Psoas muscle (tissue), 8 donors: ENCODE results near the gene PLB1. TPM values are rescaled to one million over a fixed set of nuclear protein-coding genes. Genes with fewer than 3 reads are reported as not detected.

ENCODE experiments used
- ATAC-seq, 4 donors: fragments of 200-7000 bp; cut with Tn5 transposase; one replicate each; pipeline ENCODE4 v1.9.1; 2020; ENCODE audit warnings: moderate library complexity in 3 of 4, mild to moderate bottlenecking in 2 of 4
- DNase-seq, 2 donors: peaks; one replicate each; pipeline ENCODE4 v3.0.0-alpha.2; 2020
- H3K27ac ChIP-seq: fragments of 200-600 bp; one replicate; pipeline ENCODE4 v1.8.0; 2022
- H3K27me3 ChIP-seq, 3 donors: fragments of 200-600 bp in 1 of 3; one replicate each; pipeline versions ENCODE4 v1.6.1 to v1.8.0; 2013 to 2022; ENCODE audit warnings: low read length in 2 of 3, mild to moderate bottlenecking in 2 of 3, moderate library complexity in 1 of 3; ENCODE audit not compliant: insufficient read depth in 3 of 3
- H3K36me3 ChIP-seq, 2 donors: fragments of 200-600 bp in 1 of 2; one replicate each; pipeline versions ENCODE4 v1.6.1 to v1.8.0; 2013 to 2022; ENCODE audit warnings: low read depth in 1 of 2, mild to moderate bottlenecking in 1 of 2, moderate library complexity in 1 of 2; ENCODE audit not compliant: insufficient read depth in 1 of 2
- H3K4me1 ChIP-seq: fragments of 200-600 bp; one replicate; pipeline ENCODE4 v1.8.0; 2022
- H3K4me3 ChIP-seq: fragments of 200-600 bp; one replicate; pipeline ENCODE4 v1.8.0; 2022; ENCODE audit warnings: mild to moderate bottlenecking
- H3K9me3 ChIP-seq: fragments of 200-600 bp; one replicate; pipeline ENCODE4 v1.8.0; 2022
- WGBS, 3 donors: extraction: QIAGEN DNeasy Blood & Tissue Kit; methylation state at CpG; one replicate each; pipeline versions ENCODE4 v1.1.6 to v1.1.7; 2013; 5-methylcytosine and 5-hydroxymethylcytosine counted together
- intact Hi-C, 2 donors: fragments of 100-400 bp; cut with DNase I; formaldehyde crosslinking; loops; one replicate each; pipeline versions ENCODE4 v1.11.0 to v1.14.2; 2022
- polyA plus RNA-seq, 3 donors: library from polyadenylated mRNA; stranded (reverse); fragments of 200-250 nt; gene quantifications; one replicate each; pipeline ENCODE4 v1.2.3, GENCODE V29; 2013
- total RNA-seq, 4 donors: library from RNA; stranded (reverse); fragmentation: NEBNext Ultra II Directional in 2 of 4; extraction: Animal tissue kit (Norgen Biotek cat#: 25700) in 2 of 4; gene quantifications; one replicate each; pipeline versions ENCODE4 v1.2.1 to v1.2.4, GENCODE V29; 2021 to 2023
- TF ChIP-seq, protein P1 (sequence below): fragments of 200-600 bp; IDR thresholded peaks from one replicate; pipeline ENCODE4 v1.8.0; 2022; ENCODE audit warnings: antibody characterized with exemption
- donor health status: healthy with polysubstance abuse.
- donor health status: DM: no; HTN: no; CAD: no; lungs with moderate emphysema.
- donor health status: Bipolar disorder and iron deficiency.
- donor health status: healthy.
- donor health status: DM: yes; HTN: yes; CAD: no.
- donor health status: DM: no; HTN: no; CAD: no.
- donor health status: DM: no; HTN: no; CAD: no.
- donor health status: DM: yes; HTN: yes; CAD: no.

The PLB1 gene
- total and polyA plus RNA-seq, 7 donors: 0.63 to 4.9 (median 1.7) TPM

DNA sequence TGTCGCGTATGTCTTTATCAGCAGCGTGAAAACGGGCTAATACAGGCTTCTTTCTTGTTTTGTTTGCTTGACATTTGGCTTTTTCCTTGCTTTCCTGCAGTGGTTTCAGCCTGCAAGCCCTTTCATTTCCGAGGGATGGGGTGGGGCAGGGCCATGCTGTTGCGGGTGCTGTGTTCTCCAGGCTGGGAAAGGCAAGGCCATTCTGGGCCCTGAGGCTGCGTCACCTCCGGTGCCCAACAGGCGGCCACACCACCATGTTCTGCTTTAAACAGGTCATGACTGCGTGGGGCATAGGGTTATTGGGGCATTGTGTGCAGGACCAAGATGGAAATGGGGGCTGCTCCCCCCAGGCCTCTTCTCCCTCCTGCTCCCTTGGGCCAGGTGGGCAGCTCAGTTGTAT, 38.6 kb upstream of the PLB1 start:
- no peak overlapping the region for H3K4me3 ChIP-seq
- intact Hi-C loops: no loop called here
- ATAC-seq: no peak
- no peaks in the 10 kb centered on the region for H3K36me3 ChIP-seq
- no peaks in the 10 kb centered on the region for H3K9me3 ChIP-seq
- H3K27me3 ChIP-seq: no peaks in the 10 kb centered on the region
- no peak overlapping the region for H3K27ac ChIP-seq
- H3K4me1 ChIP-seq: no peaks in the 10 kb centered on the region
- no peak for DNase-seq
- WGBS, 3 donors: 87 to 93% (median 93%) methylated on average over 10 of the region's 10 CpGs
- TF ChIP-seq, protein P1, sequence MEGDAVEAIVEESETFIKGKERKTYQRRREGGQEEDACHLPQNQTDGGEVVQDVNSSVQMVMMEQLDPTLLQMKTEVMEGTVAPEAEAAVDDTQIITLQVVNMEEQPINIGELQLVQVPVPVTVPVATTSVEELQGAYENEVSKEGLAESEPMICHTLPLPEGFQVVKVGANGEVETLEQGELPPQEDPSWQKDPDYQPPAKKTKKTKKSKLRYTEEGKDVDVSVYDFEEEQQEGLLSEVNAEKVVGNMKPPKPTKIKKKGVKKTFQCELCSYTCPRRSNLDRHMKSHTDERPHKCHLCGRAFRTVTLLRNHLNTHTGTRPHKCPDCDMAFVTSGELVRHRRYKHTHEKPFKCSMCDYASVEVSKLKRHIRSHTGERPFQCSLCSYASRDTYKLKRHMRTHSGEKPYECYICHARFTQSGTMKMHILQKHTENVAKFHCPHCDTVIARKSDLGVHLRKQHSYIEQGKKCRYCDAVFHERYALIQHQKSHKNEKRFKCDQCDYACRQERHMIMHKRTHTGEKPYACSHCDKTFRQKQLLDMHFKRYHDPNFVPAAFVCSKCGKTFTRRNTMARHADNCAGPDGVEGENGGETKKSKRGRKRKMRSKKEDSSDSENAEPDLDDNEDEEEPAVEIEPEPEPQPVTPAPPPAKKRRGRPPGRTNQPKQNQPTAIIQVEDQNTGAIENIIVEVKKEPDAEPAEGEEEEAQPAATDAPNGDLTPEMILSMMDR: no peak

DNA sequence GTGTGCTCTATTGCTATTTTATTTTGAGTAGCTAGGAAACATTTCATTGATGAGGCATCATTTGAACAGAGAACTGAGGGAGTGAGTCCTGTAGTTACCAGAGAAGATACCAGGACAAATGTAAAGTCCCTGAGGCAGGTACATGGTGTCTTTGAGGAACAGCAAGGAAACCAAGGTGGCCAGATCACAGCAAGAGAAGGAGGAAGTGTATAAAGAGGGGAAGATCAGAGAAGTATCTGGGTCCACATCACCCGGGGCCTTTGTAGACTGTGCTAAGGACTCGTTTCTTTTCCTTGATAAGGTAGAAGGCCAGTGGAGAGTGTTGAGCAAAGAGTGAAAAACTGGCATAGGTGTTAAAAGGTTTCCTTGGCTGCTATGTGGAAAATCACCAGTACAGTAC, 34.8 kb upstream of the PLB1 start:
- Histone ChIP-seq H3K27ac (no peak overlapping the region), H3K27me3 (no peaks in the 10 kb centered on the region), H3K9me3 (no peaks in the 10 kb centered on the region), H3K36me3 (no peaks in the 10 kb centered on the region), H3K4me3 (no peak overlapping the region), H3K4me1 (no peaks in the 10 kb centered on the region)
- TF ChIP-seq, protein P1: no peak
- DNase-seq: no peak
- WGBS, 3 donors: 87 to 97% (median 95%) methylated on average over 2 of the region's 2 CpGs
- ATAC-seq: no peak
- intact Hi-C loops: no loop called here

DNA sequence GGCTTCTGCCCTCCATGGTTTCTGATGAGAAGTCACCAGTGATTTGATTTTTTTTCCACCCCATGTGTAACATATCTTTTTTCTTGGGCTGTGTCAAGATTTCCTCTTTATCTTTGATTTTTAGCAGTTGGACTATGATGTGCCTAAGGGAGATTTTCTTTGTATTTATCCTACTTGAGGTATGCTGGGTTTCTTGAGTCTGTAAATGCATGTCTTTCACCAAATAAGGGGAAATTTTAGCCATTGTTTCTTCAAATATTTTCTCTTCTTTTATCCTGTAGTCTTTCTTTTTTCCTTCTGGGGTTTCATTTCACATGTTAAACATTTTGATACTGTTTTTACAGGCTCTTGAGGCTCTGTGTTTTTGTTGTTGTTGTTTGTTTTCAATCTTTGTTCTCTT, 33.7 kb upstream of the PLB1 start:
- DNase-seq (no peak), ATAC-seq (no peak)
- TF ChIP-seq, protein P1: no peak
- intact Hi-C loops: no loop called here
- H3K4me1 ChIP-seq: no peaks in the 10 kb centered on the region
- H3K4me3 ChIP-seq: no peak overlapping the region
- no peak overlapping the region for H3K27ac ChIP-seq
- no peaks in the 10 kb centered on the region for H3K9me3 ChIP-seq
- H3K36me3 ChIP-seq: no peaks in the 10 kb centered on the region
- no peaks in the 10 kb centered on the region for H3K27me3 ChIP-seq

DNA sequence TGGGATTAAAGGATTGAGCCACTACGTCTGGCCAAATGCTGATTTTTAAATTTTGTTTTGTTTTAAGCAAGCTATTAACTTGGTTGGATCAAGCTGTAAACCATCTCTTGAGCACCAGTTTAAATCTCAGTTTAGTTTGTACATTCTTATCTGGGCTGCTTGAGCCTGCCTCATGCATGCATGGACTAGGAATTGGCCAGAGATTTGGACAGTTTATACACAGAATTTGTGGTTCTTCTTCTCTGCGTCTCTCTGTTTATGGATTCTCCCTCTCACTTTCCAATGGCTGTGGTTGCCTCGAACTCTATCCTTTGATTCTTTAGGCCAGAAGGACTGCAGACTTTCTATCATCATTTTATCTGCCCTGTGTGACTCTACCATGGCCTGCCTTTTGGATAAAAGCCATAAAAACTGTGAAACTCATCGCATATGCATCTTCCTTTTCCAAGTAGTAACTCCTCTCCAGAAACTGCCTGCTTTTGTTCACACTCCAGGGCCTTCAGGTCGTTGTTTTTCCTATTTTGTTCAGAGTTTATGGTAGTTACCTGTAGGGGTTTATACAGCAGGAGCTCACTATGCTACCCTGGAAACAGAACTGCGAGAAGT, 32.5 kb upstream of the PLB1 start:
- WGBS, 3 donors: 71 to 72% (median 71%) methylated on average over 6 of the region's 6 CpGs
- H3K36me3 ChIP-seq: no peaks in the 10 kb centered on the region
- H3K9me3 ChIP-seq: no peaks in the 10 kb centered on the region
- DNase-seq: no peak
- H3K4me3 ChIP-seq: no peak overlapping the region
- H3K4me1 ChIP-seq: no peaks in the 10 kb centered on the region
- TF ChIP-seq, protein P1: no peak
- no peak overlapping the region for H3K27ac ChIP-seq
- ATAC-seq: no peak
- intact Hi-C loops: no loop called here
- H3K27me3 ChIP-seq: no peaks in the 10 kb centered on the region

DNA sequence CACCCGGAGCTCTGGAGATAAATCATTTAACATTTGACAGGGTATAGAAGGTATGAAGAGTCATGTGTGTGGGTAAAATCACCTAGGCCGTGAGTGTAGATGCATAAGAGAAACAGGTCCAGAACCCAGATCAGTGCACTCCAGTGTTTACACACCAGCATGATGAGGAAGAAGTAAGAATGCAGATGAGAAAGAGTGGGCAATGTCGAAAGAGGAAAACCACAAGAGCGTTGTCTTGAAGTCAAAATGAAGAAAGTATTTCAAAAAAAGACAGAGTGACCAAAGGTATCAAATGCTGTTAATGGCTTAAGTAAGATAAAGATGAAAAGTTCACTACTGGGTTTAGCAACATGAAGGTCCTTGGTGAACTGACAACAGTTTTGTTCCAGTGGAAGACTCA, 32.0 kb upstream of the PLB1 start:
- Histone ChIP-seq H3K4me3 (no peak overlapping the region), H3K27me3 (no peaks in the 10 kb centered on the region), H3K27ac (no peak overlapping the region), H3K4me1 (no peaks in the 10 kb centered on the region), H3K36me3 (no peaks in the 10 kb centered on the region), H3K9me3 (no peaks in the 10 kb centered on the region)
- no peak for ATAC-seq
- 86 to 90% (median 88%) methylated on average over 4 of the region's 4 CpGs for whole genome bisulfite sequencing, 3 donors
- no peak for DNase-seq
- intact Hi-C loops: no loop called here
- TF ChIP-seq, protein P1: no peak
